ENCODE results near the gene CLOCK.

The CLOCK gene

DNA sequence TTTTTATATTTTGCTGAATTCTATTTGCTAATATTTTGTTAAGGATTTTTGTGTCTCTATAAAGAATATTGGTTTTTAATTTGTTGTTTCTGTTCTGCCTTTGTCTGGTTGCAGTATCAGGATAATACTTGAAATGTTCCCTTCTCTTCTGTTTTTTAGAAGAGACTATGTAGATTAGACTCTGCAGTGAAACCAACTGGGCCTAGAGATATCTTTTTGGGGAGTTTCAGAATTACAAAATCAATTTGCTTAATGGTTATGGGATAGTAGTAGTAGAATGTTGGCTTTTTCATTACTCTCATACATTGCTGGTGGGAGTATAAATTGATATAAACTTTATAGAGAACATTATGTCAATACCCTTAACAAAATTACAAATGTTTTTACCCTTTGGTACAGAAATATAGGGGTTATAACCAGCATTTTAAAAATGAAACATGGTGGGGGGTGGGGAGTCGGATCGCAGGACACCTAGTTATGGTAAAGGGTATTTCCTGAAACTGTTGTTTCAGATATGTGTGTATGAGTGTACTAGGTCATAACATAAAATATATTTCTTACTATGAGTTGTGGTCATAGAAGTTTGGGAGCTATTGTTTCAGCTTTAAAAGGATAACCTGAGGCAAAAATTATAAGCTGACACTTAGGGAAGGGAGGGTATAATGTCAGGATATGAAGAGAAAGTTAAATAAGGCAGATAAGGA is 29.0 kb downstream of the CLOCK start:
- H2AFZ ChIP-seq (ENCODE audit: low read length, unreplicated experiment), result no peak overlapping the region
- no peaks in the 10 kb centered on the region for H3K27me3 ChIP-seq (ENCODE audit: insufficient read depth, low read length)
- H3K4me3 ChIP-seq (ENCODE audit: low read depth, low read length), result no peak overlapping the region
- peaks cover 13% of the 10 kb centered on the region for H3K4me1 ChIP-seq (ENCODE audit: control insufficient read depth, insufficient read depth, low read length, unreplicated experiment)
- no peak overlapping the region for H3K27ac ChIP-seq (ENCODE audit: low read depth, low read length)
- H3K79me2 ChIP-seq (ENCODE audit: control insufficient read depth, insufficient read depth, low read length, unreplicated experiment), result peaks cover 40% of the 10 kb centered on the region
- 0 out of 2 replicates have a peak, but pooled peaks cover 3% of the 10 kb centered on the region for H3K36me3 ChIP-seq (ENCODE audit: insufficient read depth, low read length)

- Histone ChIP-seq H2AFZ (ENCODE audit: low read length, unreplicated experiment) (no peak overlapping the region), H3K79me2 (ENCODE audit: control insufficient read depth, insufficient read depth, low read length, unreplicated experiment) (peaks cover 6% of the 10 kb centered on the region)
Observed at GRCh38 chr4:55512922-55513571, 33.7 kb downstream of the CLOCK start.

GRCh38 chr4:55512077-55512476 is 34.6 kb downstream of the CLOCK start:
- peaks cover 6% of the 10 kb centered on the region for H3K79me2 ChIP-seq (ENCODE audit: control insufficient read depth, insufficient read depth, low read length, unreplicated experiment)
- no peak overlapping the region for H3K4me3 ChIP-seq (ENCODE audit: low read depth, low read length)
- H3K4me1 ChIP-seq (ENCODE audit: control insufficient read depth, insufficient read depth, low read length, unreplicated experiment), result peaks cover 30% of the 10 kb centered on the region
- no peaks in the 10 kb centered on the region for H3K27me3 ChIP-seq (ENCODE audit: insufficient read depth, low read length)
- H3K27ac ChIP-seq (ENCODE audit: low read depth, low read length), result no peak overlapping the region
- no peak overlapping the region for H2AFZ ChIP-seq (ENCODE audit: low read length, unreplicated experiment)
- peaks cover 9% of the 10 kb centered on the region; the same call in 1 of the 2 replicates for H3K36me3 ChIP-seq (ENCODE audit: insufficient read depth, low read length)

More at GRCh38 chr4:55512922-55513571, 33.7 kb downstream of the CLOCK start:
- Histone ChIP-seq H3K27me3 (ENCODE audit: insufficient read depth, low read length) (no peaks in the 10 kb centered on the region), H3K4me1 (ENCODE audit: control insufficient read depth, insufficient read depth, low read length, unreplicated experiment) (peaks cover 30% of the 10 kb centered on the region), H3K36me3 (ENCODE audit: insufficient read depth, low read length) (peaks cover 9% of the 10 kb centered on the region; the same call in 1 of the 2 replicates), H3K27ac (ENCODE audit: low read depth, low read length) (no peak overlapping the region), H3K4me3 (ENCODE audit: low read depth, low read length) (no peak overlapping the region)

DNA sequence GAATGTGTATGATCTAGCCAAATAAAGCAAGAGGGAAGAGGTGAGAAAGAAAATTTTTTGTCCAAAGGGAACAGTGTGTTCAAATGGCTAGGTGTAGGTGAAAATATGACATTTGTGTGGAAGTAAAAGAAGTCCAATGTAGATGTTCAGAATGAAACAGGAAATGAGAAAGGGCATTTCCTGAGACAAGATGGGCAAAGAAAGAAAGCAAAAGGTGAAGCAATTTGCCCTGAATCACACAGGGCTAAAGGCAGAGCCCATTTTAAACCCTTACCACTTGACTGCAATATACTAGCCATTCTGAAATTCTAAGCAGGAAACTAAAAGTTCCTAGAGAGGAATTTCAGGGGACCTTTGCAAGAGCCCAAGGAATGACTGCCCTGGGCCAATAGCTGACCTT is 36.0 kb downstream of the CLOCK start:
- Histone ChIP-seq H3K4me3 (ENCODE audit: low read depth, low read length) (no peak overlapping the region), H3K36me3 (ENCODE audit: insufficient read depth, low read length) (peaks cover 9% of the 10 kb centered on the region; the same call in 1 of the 2 replicates)

GRCh38 chr4:55509266-55509665 is 37.4 kb downstream of the CLOCK start:
- no peak overlapping the region for H3K27ac ChIP-seq (ENCODE audit: low read depth, low read length)
- H3K27me3 ChIP-seq (ENCODE audit: insufficient read depth, low read length), result no peaks in the 10 kb centered on the region
- peaks cover 6% of the 10 kb centered on the region for H3K79me2 ChIP-seq (ENCODE audit: control insufficient read depth, insufficient read depth, low read length, unreplicated experiment)
- H3K4me3 ChIP-seq (ENCODE audit: low read depth, low read length), result no peak overlapping the region
- H3K36me3 ChIP-seq (ENCODE audit: insufficient read depth, low read length), result peaks cover 9% of the 10 kb centered on the region; the same call in 1 of the 2 replicates
- H2AFZ ChIP-seq (ENCODE audit: low read length, unreplicated experiment), result no peak overlapping the region
- peaks cover 29% of the 10 kb centered on the region for H3K4me1 ChIP-seq (ENCODE audit: control insufficient read depth, insufficient read depth, low read length, unreplicated experiment)

More for the DNA sequence above, 36.0 kb downstream of the CLOCK start:
- H3K27ac ChIP-seq (ENCODE audit: low read depth, low read length), result no peak overlapping the region
- no peaks in the 10 kb centered on the region for H3K27me3 ChIP-seq (ENCODE audit: insufficient read depth, low read length)
- H3K4me1 ChIP-seq (ENCODE audit: control insufficient read depth, insufficient read depth, low read length, unreplicated experiment), result peaks cover 30% of the 10 kb centered on the region
- no peak overlapping the region for H2AFZ ChIP-seq (ENCODE audit: low read length, unreplicated experiment)
- H3K79me2 ChIP-seq (ENCODE audit: control insufficient read depth, insufficient read depth, low read length, unreplicated experiment), result peaks cover 6% of the 10 kb centered on the region

DNA sequence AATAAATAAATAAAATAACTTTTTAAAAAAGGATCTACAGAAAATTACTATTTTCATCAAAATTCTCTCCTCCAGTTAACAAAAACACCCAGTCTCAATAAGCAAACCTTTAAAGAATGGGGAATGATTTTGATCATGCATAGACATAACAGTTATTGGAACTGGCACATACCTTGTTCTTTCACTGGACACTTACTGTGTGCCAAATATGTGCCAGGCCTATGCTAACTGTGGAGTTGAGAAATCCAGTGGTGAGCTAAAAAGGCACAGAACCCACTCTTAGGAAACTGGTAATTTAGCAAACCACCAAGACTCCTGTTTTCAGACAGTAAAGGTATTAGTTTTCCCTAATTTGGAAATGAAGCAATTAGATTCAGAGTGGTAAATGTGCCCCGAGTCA is 39.1 kb downstream of the CLOCK start:
- peaks cover 25% of the 10 kb centered on the region for H3K4me1 ChIP-seq (ENCODE audit: control insufficient read depth, insufficient read depth, low read length, unreplicated experiment)
- no peaks in the 10 kb centered on the region for H3K27me3 ChIP-seq (ENCODE audit: insufficient read depth, low read length)
- no peak overlapping the region for H2AFZ ChIP-seq (ENCODE audit: low read length, unreplicated experiment)
- H3K79me2 ChIP-seq (ENCODE audit: control insufficient read depth, insufficient read depth, low read length, unreplicated experiment), result peaks cover 7% of the 10 kb centered on the region
- no peak overlapping the region for H3K27ac ChIP-seq (ENCODE audit: low read depth, low read length)
- peaks cover 9% of the 10 kb centered on the region; the same call in 1 of the 2 replicates for H3K36me3 ChIP-seq (ENCODE audit: insufficient read depth, low read length)
- H3K4me3 ChIP-seq (ENCODE audit: low read depth, low read length), result no peak overlapping the region

DNA sequence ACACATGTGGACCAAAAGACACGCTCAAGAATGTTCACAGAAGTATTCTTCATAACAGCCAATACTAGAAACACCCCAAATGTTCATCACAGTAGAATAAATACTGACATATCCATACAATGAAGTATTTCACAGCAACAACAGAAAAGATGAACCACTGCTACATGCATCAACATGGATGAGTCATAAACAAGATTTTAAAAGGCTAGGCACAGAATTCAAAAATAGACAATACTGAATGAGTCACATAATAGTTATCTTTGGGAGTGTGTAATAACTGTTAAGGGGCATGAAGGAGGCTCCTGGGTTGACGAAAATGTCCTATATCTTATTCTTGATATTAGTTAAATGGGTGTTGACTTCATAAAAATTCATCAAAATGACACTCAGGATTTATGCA is 43.5 kb downstream of the CLOCK start:
- Histone ChIP-seq H3K4me3 (ENCODE audit: low read depth, low read length) (no peak overlapping the region), H3K4me1 (ENCODE audit: control insufficient read depth, insufficient read depth, low read length, unreplicated experiment) (peaks cover 8% of the 10 kb centered on the region), H3K27me3 (ENCODE audit: insufficient read depth, low read length) (no peaks in the 10 kb centered on the region), H3K27ac (ENCODE audit: low read depth, low read length) (peak overlapping the region; percentile 72), H3K79me2 (ENCODE audit: control insufficient read depth, insufficient read depth, low read length, unreplicated experiment) (peaks cover 21% of the 10 kb centered on the region), H2AFZ (ENCODE audit: low read length, unreplicated experiment) (no peak overlapping the region), H3K36me3 (ENCODE audit: insufficient read depth, low read length) (0 out of 2 replicates have a peak, but pooled peaks cover 4% of the 10 kb centered on the region)

GRCh38 chr4:55500072-55500471 is 46.6 kb downstream of the CLOCK start:
- peaks cover 4% of the 10 kb centered on the region; the same call in 1 of the 2 replicates for H3K36me3 ChIP-seq (ENCODE audit: insufficient read depth, low read length)
- no peak overlapping the region for H2AFZ ChIP-seq (ENCODE audit: low read length, unreplicated experiment)
- peaks cover 18% of the 10 kb centered on the region for H3K79me2 ChIP-seq (ENCODE audit: control insufficient read depth, insufficient read depth, low read length, unreplicated experiment)
- no peak overlapping the region for H3K27ac ChIP-seq (ENCODE audit: low read depth, low read length)
- H3K4me3 ChIP-seq (ENCODE audit: low read depth, low read length), result no peak overlapping the region
- H3K27me3 ChIP-seq (ENCODE audit: insufficient read depth, low read length), result no peaks in the 10 kb centered on the region
- H3K4me1 ChIP-seq (ENCODE audit: control insufficient read depth, insufficient read depth, low read length, unreplicated experiment), result peaks cover 8% of the 10 kb centered on the region

DNA sequence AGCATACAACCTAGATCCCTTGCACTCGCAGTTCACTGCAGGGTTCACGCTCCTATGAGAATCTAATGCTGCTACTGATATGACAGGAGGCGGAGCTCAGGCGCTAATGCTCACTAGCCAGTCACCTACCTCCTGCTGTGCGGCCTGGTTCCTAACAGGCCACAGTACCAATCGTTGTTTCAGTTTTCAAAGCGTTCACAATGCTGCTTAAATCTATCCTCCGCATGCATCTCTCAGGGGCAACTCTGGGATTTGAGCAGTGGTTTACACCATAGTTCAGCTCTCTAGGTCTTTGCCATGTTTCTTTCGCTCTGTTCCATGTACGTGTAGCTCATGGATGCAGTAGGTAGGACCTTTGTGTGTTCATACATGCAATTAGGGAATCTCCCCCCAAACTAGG is 47.2 kb downstream of the CLOCK start:
- peaks cover 8% of the 10 kb centered on the region for H3K4me1 ChIP-seq (ENCODE audit: control insufficient read depth, insufficient read depth, low read length, unreplicated experiment)
- no peak overlapping the region for H3K4me3 ChIP-seq (ENCODE audit: low read depth, low read length)
- H3K27ac ChIP-seq (ENCODE audit: low read depth, low read length), result no peak overlapping the region
- no peaks in the 10 kb centered on the region for H3K27me3 ChIP-seq (ENCODE audit: insufficient read depth, low read length)
- H3K36me3 ChIP-seq (ENCODE audit: insufficient read depth, low read length), result peaks cover 7% of the 10 kb centered on the region; the same call in 1 of the 2 replicates
- H2AFZ ChIP-seq (ENCODE audit: low read length, unreplicated experiment), result no peak overlapping the region
- peaks cover 18% of the 10 kb centered on the region for H3K79me2 ChIP-seq (ENCODE audit: control insufficient read depth, insufficient read depth, low read length, unreplicated experiment)

GRCh38 chr4:55498051-55498450 is 48.7 kb downstream of the CLOCK start:
- Histone ChIP-seq H3K4me3 (ENCODE audit: low read depth, low read length) (no peak overlapping the region), H3K27ac (ENCODE audit: low read depth, low read length) (no peak overlapping the region), H3K79me2 (ENCODE audit: control insufficient read depth, insufficient read depth, low read length, unreplicated experiment) (peaks cover 25% of the 10 kb centered on the region), H3K4me1 (ENCODE audit: control insufficient read depth, insufficient read depth, low read length, unreplicated experiment) (peaks cover 3% of the 10 kb centered on the region), H3K36me3 (ENCODE audit: insufficient read depth, low read length) (peaks cover 7% of the 10 kb centered on the region; the same call in 1 of the 2 replicates), H3K27me3 (ENCODE audit: insufficient read depth, low read length) (no peaks in the 10 kb centered on the region), H2AFZ (ENCODE audit: low read length, unreplicated experiment) (no peak overlapping the region)

GRCh38 chr4:55491486-55491885 is 55.2 kb downstream of the CLOCK start:
- Histone ChIP-seq H3K27me3 (ENCODE audit: insufficient read depth, low read length) (no peaks in the 10 kb centered on the region), H3K4me1 (ENCODE audit: control insufficient read depth, insufficient read depth, low read length, unreplicated experiment) (peaks cover 10% of the 10 kb centered on the region), H3K4me3 (ENCODE audit: low read depth, low read length) (no peak overlapping the region), H3K36me3 (ENCODE audit: insufficient read depth, low read length) (peaks cover 36% of the 10 kb centered on the region), H3K27ac (ENCODE audit: low read depth, low read length) (no peak overlapping the region), H2AFZ (ENCODE audit: low read length, unreplicated experiment) (no peak overlapping the region), H3K79me2 (ENCODE audit: control insufficient read depth, insufficient read depth, low read length, unreplicated experiment) (peaks cover 11% of the 10 kb centered on the region)
